Renal cortical epithelial cell (primary cell): ENCODE results near the gene NUP210. TPM values are rescaled to one million over a fixed set of nuclear protein-coding genes. Genes with fewer than 3 reads are reported as not detected.
"Not testable (repeated sequence)": the region's sequence is repeated elsewhere in the genome, so short reads cannot be mapped to it uniquely, and the experiment has no call there.

Source experiments
- DNase-seq: peaks from one replicate; pipeline ENCODE4 v3.0.0-alpha.2; 2011; ENCODE audit warnings: low read depth
- total RNA-seq: library from RNA; depleted of rRNA; stranded (reverse); fragments of >200 nt; gene quantifications from 2 replicates; pipeline ENCODE4 v1.2.3, GENCODE V29; 2014

The NUP210 gene
- total RNA-seq: 3.6 and 20.8 TPM in 2 replicates

DNA sequence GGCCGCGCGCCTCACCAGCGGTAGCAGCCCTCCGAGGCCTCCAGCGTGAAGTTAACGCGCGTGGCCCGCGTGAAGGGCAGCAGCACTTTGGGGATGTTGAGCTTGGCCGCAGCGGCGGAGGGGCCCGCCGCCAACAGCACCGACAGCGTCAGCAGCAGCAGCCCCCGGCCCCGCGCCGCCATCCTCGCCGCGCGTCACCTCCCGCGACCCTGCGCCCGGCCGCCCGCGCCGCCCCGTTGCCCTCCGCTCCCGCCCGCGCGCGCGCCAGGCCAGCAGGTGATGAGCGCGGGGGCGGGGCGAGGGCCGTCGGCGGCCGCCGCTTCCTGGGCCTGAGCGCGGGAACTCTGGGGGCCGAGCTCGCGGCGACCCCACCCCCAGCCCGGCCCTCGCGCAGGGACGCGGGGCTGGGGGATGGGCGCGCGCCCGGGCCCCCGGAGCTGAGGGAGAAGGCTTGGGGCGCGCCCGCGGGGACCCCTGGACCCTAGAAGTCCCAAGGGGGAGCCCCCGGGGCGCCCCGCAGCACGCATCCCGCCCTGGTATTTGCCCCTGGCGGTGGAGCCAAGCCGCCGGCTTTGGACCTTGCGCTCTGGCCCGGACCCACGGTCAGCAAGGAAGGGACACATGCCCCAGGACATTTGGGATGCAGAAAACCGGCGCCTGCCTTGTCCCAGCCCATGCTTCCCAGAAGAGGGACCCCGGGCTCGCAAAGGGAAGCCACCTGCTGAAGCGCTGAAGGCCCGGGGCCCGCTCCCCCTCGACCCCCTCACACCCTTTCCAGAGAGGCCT lies at the start of gene NUP210:
Gene NUP210 (minus strand): TSS at position 278 of the 786 bp plus-strand sequence. CDS start 96 bp downstream, at position 182.
- DNase-seq: no peak

DNA sequence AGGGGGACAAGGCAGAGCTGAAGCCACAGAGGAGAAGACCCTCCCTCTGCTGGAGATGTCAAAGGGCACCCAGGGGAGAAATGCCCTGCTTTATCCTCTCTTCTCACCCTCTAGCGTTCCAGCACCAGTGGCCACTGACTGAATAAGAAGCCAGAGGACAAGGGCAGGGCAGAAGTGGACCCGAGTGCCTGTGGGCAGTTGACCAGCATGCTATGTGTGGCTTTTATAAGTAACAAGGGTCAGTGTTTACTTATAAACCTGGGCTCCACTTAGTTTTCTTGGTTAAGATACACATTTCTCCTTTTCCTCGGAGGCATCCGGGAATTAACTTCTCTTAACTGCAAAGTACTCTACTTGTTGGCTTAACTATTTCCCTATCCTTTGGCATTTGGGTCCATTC lies 46.7 kb upstream of the NUP210 start:
- DNase-seq: no peak

- no peak for DNase-seq
Observed at GRCh38 chr3:13465236-13465873, 45.2 kb upstream of the NUP210 start.

DNA sequence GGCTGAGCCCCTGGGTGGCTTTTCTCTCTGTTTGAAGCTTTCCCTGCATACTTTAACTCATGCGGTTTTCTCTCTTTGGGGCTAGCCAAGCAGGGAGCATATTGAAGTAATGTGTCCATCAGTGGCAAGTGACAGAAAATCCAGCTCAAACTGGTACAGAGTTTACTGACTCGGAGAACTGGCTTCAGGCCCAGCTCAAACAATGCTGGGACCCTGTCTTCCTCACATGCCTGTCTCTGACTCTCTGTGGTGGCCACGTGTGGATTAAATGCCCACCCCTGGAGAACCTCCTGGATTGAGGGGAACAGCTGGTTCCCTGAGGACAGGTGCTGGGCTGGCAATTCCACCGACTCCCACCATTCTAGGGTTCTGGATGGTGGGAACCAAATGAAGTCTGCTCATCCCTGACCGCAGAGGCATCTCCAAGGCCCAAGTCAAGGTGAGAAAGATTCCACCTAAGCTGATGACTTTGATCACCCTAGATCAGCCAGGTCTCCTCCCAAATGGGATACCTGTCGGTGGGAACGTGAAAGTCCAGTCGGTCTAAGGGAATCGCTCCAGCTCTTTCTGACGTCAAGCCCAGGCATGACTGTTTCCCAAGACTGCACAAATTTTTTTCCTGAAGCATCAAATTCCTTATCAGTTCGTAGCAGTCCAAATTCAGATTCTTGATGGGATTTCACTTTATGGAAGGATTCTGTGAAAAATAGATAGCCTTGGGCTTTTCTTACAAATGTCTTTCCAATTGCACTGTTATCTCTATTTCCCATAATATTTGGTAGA lies 43.7 kb upstream of the NUP210 start:
- no peak for DNase-seq

DNA sequence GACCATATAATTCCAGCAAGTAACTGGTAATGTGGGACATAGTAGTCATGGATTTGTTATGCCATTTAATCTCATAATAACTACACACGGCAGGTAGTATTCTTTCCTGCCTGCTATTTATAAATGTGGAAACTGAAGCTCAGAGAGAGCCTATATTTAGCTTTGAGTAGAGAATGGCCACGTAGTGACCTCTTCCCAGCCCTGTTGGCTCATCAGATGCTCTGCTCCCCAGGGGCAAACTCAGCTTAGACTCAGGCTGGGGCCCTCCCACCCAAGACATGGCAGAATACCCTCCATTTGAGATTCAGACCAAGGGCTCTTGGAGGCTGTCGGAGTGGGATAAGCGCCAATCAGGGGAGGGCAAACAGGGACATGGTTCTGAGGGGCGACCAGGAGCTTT lies 42.7 kb upstream of the NUP210 start:
- DNase-seq: no peak

- no peak for DNase-seq
Observed at GRCh38 chr3:13462125-13462629, 42.1 kb upstream of the NUP210 start.

DNA sequence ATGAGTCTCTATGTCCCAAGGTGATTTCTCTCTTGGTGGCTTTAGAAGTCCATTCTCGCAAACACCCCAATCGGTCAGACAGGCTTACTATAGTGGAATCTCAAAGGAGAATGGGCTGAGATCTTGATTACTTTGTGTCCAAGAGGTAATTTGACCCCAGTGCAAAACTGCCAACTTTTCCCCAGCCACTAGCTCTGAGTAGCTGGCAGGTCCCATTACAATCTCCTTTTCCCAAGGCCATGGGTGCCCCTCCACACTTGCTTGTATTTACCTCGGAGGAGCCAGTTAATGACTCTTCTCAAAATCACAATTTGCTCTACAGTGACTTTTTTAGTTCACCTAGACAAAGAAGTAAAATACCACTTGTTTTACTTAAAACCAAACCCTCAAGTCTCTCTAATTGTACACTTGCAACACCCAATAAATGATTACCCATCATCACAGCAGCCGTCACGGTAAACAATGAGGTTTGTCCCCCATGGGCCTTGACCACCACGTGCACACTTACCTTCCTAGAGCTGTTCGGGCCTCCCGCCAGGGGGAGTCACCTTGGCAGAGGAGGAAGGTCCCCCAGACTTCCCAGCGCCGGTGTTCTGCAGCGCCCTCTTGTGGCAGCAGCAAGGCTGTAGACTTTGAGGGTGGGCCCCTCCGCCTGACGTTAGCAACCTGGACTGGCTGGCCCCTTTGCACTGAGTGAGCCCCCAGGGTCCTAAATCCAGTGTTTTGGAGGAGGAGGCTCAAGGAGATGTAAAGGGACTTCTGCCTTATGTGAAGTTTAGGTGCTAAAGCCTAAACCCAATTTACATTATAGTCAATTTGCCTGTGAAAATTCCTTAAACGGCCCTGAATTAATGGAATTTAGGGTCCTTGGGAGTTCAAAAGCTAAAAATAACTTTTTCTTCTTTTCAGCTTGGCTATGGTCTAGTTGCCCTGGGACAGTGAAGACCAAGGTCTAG lies 41.3 kb upstream of the NUP210 start:
- peak; percentile 53 for DNase-seq

DNA sequence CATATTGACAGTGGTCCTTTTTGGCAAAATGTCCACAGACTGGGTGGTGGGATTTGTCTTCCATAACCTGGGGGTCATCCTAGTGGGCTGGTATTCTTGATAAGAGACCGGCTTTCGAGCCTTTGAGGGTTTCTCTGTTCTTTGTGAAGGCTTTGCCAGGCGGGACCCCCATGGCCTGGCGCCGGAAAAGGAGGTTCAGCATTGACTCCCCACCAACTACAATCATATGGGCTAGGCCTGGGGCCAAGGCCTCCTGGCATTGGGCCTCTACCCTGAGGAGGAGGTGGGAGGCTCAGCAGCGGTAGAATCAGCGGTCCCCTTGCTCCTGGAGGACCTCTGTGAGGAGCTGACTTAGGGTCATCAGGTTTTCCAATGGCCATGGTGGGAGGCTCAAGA lies 40.2 kb upstream of the NUP210 start:
- no peak for DNase-seq

DNA sequence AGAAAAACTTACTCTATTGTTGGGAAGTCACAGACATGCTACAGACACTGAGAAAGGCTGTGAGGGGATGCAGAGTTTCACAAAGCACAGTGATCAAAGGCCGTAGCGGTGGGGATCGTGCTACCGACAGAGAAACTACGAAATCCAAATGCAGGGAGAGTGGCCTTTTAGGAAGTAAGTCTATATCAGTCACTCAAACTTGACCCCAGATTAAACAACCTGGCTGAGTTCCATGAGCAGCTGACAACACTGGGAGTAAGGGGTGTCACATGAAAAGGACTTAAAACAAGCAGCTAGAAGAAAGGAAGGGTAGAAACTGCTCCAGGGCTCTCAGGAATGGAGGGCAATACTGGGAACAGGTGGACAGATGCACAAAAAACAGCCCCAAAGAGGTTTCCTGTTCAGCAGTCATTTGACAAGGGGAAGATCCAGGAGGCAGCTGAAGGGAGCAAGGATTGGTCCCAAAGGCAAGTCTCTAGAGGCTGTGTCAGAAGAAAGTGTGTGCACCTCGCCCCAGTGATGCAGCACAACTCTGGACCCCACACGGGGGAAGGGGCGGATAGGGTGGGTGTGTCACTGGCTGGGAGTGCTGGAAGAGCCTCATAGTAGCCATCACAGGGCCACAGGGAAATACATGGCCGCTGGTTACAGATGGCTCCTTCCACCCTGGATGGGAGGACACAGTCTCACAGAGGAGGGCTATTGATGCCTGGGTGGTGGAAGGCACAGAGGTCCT lies 39.7 kb upstream of the NUP210 start:
- DNase-seq: no peak

DNA sequence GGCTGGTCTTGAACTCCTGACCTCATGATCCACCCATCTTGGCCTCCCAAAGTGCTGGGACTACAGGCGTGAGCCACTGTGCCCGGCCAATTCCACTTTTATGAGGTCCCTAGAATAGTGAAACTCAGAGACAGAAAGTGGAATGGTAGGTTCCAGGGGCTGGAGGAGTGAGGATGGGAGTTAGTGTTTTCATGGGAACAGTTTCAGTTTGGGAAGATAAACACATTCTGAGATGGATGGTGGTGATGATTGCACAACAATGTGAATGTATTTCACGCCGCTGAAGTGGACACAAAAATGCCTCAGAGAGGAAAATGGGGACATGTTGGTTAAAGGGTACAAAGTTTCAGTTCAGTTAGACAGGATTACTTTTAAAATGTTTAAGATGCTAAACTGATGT lies 37.5 kb upstream of the NUP210 start:
- no peak for DNase-seq

DNA sequence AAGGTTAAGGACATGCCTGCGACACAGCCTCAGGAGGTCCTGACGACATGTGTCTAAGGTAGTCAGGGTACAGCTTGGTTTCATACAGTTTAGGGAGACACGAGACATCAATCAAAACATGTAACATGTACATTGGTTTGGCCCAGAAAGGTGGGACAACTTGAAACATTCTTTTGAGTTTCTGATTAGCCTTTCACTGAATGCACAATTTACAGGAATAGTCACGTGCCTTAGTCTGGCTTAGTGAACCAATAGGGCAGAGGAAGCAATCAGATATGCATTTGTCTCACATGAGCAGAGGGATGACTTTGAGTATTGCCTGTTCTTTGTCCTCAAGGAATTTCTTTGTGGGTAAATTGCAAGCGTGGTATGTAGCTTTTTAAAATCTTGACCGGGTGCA lies 35.5 kb upstream of the NUP210 start:
- no peak for DNase-seq

- DNase-seq: peak; percentile 63
Observed at GRCh38 chr3:13452490-13453335, 32.6 kb upstream of the NUP210 start.

GRCh38 chr3:13451301-13451673 lies 31.2 kb upstream of the NUP210 start:
- peak; percentile 57 for DNase-seq

DNA sequence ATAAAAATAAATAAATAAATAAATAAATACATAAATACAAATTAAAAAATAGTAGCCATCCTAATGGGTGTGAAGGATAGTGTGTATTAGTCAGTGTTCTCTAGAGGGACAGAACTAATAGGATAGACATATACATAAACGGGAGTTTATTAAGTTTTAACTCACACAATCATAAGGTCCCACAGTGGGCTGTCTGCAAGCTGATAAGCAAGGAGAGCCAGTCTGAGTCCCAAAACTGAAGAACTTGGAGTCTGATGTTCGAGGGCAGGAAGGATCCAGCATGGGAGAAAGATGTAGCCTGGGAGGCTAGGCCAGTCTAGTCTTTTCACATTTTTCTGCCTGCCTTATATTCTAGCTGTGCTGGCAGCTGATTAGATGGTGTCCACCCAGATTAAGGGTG lies 22.8 kb upstream of the NUP210 start:
- DNase-seq: not testable (repeated sequence)

DNA sequence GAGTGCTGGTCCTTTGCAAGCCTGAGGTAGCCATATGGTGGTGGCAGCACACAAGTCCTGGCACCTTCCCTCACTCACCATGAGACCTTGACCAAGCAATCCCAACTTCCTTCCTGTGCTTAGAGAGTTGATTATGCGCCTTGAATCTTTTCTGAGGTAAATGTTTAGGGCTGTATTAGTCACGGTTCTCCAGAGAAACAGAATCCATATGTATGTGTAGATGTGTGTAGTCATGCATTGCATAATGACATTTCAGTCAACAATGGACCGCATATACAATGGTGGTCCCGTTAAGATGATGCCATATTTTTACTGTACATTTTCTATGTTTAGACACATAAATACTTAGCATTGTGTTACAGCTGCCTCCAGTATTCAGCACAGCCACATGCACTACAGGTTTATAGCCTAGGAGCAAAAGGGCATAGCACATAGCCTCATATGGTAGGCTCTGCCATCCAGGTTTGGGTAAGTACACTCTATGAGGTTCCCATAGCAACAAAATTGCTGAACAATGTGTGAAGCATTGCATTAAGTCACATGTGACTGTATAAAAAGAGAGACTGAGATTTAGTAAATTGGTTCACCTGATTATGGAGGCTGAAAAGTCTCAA lies 20.2 kb upstream of the NUP210 start:
- no peak for DNase-seq

- not testable (repeated sequence) for DNase-seq
Observed at GRCh38 chr3:13436213-13436612, 16.1 kb upstream of the NUP210 start.

GRCh38 chr3:13433912-13434311 lies 13.8 kb upstream of the NUP210 start:
- no peak for DNase-seq

- no peak for DNase-seq
Observed at GRCh38 chr3:13432093-13432492, 12.0 kb upstream of the NUP210 start.

GRCh38 chr3:13430411-13430875 lies 10.3 kb upstream of the NUP210 start:
- DNase-seq: not testable (repeated sequence)
